NCI-H446 (cell line): Measurements from ENCODE around the gene SPEN.
A peak's percentile ranks its signal among the peaks of the same experiment; 100 is the strongest.
"Not testable (repeated sequence)": the region's sequence is repeated elsewhere in the genome, so short reads cannot be mapped to it uniquely, and the experiment has no call there.

Experiments used
- DNase-seq, 2 experiments: peaks; one replicate each; lab custom pipeline; 2025; lab: John Stamatoyannopoulos, UW

Gene SPEN

GRCh38 chr1:15896841-15897610, 49.5 kb downstream of the SPEN start:
- DNase-seq: not testable (repeated sequence)

GRCh38 chr1:15899266-15899665, 51.8 kb downstream of the SPEN start:
- no peak for DNase-seq

GRCh38 chr1:15900662-15901279, 53.3 kb downstream of the SPEN start:
- DNase-seq: no peak

GRCh38 chr1:15902882-15903281, 55.4 kb downstream of the SPEN start:
- DNase-seq: no peak

- no peak for DNase-seq
Observed at GRCh38 chr1:15908597-15908996, 61.1 kb downstream of the SPEN start.

- DNase-seq: no peak
Observed at GRCh38 chr1:15911141-15911540, 63.6 kb downstream of the SPEN start.

- DNase-seq: no peak
Observed at GRCh38 chr1:15911927-15912326, 64.4 kb downstream of the SPEN start.

- DNase-seq: not testable (repeated sequence)
Observed at GRCh38 chr1:15913607-15914006, 66.1 kb downstream of the SPEN start.

- no peak for DNase-seq
Observed at GRCh38 chr1:15915991-15916390, 68.5 kb downstream of the SPEN start.

- DNase-seq: no peak
Observed at GRCh38 chr1:15916417-15916816, 68.9 kb downstream of the SPEN start.

GRCh38 chr1:15916916-15917315, 69.4 kb downstream of the SPEN start:
- no peak for DNase-seq

GRCh38 chr1:15918962-15919715, 71.6 kb downstream of the SPEN start:
- DNase-seq: no peak

- no peak for DNase-seq
Observed at GRCh38 chr1:15923241-15923640, 75.7 kb downstream of the SPEN start.

GRCh38 chr1:15926448-15926847, 78.9 kb downstream of the SPEN start:
- DNase-seq: not testable (repeated sequence)

GRCh38 chr1:15928971-15929965, 81.8 kb downstream of the SPEN start:
- peak; percentile 52 to 65 for DNase-seq

GRCh38 chr1:15931401-15931800, 83.9 kb downstream of the SPEN start:
- DNase-seq: no peak

GRCh38 chr1:15931884-15932283, 84.4 kb downstream of the SPEN start:
- DNase-seq: no peak

- no peak for DNase-seq
Observed at GRCh38 chr1:15932612-15933011, 85.1 kb downstream of the SPEN start.

GRCh38 chr1:15933684-15934083, 86.2 kb downstream of the SPEN start:
- no peak for DNase-seq

GRCh38 chr1:15934211-15935055, 86.9 kb downstream of the SPEN start:
- DNase-seq: no peak
